ACHN (cell line): Measurements from ENCODE around the gene ZNF678.
"Not testable (repeated sequence)": the region's sequence is repeated elsewhere in the genome, so short reads cannot be mapped to it uniquely, and the experiment has no call there.

Experiments used
- DNase-seq: peaks from one replicate; pipeline ENCODE4 v3.0.0-alpha.2; 2015
- in situ Hi-C: cut with HindIII; loops from 2 replicates; pipeline ENCODE4 v1.10.0; 2017; ENCODE audit warnings: low sequenced_read_pairs, low pct_ligation_motif_present, low pct_unique_long_range_greater_than_20kb

Gene ZNF678

DNA sequence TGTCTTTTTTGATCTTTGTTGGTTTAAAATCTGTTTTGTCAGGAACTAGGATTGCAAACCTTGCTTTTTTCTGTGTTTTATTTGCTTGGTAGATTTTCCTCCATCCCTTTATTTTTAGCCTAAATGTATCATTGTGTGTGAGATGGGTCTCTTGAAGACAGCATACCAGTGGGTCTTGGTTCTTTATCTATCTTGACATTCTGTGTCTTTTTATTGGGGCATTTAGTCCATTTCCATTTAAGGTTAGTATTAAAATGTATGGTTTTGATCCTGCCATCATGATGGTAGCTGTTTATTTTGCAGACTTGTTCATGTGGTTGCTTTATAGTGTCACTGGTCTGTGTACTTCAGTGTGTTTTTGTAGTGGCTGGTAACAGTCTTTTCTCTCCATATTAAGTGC is 14.1 kb downstream of the ZNF678 start:
- in situ Hi-C loops: no loop called here
- no peak for DNase-seq

DNA sequence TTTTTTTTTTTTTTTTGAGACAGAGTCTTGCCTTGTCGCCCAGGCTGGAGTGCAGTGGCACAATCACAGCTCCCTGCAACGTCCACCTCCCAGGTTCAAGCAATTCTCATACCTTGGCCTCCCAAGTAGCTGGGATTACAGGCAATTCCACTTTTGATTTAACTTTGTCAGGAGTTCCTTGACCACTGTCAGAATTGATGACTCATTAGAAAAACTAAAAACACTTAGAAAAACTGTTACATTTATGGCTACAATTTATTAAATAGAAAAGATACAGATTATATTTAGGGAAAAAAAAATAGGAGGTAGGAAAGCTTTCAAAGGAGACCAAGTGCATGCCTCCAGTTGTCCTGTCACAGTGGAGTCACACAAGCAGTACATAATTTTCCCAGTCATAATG is 20.0 kb downstream of the ZNF678 start:
- in situ Hi-C loops: no loop called here
- no peak for DNase-seq

DNA sequence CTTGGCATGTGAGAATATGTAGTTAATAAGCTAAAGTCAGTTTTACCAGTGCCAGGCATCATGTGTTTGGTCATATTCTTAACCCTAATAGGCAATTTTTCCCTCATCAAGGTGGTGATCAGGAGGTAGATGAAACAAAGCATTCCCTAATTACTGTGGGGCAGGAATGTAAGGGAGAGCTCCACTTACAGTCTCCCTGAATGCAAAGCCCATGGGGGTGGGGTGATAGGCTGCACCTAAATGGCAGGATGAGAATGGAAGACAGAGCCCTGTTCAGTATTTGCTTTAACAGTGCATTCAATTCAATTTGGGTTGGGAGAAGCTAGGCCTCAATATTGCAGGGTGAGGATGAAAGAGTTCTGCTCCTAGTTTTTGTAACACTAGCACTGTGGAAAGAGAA is 23.4 kb downstream of the ZNF678 start:
- DNase-seq: no peak
- in situ Hi-C loops: no loop called here

DNA sequence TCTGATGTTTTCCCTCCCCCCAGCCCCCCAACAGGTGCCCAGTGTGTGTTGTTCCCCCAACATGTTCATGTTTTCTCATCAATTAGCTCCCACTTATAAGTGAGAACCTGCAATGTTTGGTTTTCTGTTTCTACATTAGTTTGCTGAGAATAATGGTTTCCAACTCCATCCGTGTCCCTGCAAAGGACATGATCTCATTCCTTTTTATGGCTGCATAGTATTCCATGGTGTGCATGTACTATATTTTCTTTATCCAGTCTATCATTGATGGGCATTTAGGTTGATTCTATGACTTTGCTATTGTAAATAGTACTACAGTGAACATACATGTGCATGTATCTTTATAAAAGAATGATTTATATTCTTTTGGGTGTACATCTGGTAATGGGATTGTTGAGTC is 24.6 kb downstream of the ZNF678 start:
- DNase-seq: no peak
- in situ Hi-C loops: no loop called here

DNA sequence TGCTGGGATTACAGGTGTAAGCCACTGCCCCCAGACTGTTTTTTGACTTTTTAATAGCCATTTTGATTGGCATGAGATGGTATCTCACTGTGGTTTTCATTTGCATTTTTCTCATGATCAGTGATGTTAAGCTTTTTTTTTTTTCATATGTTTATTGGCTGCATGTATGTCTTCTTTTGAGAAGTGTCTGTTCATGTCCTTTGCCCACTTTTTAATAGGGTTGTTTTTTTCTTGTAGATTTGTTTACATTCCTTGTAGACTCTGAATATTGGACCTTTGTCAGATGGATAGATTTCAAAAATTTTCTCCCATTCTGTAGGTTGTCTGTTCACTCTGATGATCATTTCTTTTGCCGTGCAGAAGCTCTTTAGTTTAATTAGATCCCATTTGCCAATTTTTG is 25.4 kb downstream of the ZNF678 start:
- DNase-seq, in situ Hi-C loops: not testable (repeated sequence)

DNA sequence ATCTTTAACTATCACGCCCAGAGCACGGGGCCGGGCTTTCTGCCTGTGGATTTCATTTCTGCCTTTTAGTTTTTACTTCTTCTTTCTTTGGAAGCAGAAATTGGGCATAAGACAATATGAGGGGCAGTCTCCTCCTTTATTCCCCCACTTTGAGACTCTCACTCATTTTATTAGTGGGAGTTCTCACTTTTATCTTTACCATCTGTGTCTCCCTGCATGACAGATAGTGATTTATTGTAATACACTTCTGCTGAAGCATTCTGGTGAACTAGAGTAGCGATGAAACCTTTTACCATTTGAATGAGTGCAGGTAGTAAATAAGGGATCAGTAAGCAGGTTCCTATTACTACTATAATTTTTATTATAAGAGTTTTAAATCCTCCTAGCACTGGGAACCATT is 26.4 kb downstream of the ZNF678 start:
- in situ Hi-C loops, DNase-seq: not testable (repeated sequence)

DNA sequence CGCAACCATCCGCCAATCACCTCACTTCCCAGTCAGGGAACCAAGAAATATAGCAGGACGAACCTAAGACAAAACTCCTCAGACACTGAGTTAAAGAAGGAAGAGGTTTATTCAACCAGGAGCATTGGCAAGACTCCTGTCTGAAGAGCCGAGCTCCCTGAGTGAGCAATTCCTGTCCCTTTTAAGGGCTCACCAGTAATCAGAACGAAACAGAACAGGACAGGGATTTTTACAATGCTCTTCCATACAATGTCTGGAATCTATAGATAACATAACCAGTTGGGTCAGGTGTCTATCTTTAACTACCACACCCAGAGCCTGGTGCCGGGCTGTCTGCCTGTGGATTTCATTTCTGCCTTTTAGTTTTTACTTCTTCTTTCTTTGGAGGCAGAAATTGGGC is 32.9 kb downstream of the ZNF678 start:
- in situ Hi-C loops, DNase-seq: not testable (repeated sequence)

DNA sequence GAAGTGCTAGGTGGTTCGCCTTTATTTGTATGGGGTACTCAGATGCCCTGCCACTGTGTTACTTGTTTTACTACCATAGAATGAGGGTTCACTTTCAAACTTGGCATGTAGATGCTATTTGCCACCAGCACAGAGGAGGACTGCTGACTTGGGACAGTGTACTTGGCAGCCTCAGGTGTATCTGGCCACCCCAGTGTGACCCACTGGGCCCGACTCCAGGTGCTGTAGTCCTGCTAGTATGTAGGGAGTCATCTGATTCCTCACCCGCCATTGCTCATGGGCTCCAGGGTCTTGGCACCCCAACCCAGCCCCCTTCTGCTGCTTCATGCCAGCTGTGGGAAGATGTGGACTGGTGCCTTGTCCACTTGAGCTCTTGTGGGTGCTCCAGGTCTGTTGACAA is 40.0 kb downstream of the ZNF678 start:
- DNase-seq: no peak
- in situ Hi-C loops: no loop called here

DNA sequence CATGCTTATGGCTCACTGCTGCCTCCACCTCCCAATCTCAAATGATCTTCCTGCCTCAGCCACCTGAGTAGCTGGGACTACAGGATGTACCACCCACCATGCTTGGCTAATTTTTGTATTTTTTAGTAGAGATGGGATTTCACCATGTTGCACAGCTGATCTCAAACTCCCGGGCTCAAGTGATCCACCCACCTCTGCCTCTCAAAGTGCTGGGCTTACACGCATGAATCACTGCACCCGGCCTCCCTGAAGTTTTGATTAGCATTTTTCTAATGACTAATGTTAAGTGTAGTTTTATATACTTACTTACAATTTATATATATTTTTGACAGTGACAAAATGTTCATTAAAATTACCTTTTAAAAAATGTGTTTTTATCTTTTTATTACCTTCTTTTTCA is 41.1 kb downstream of the ZNF678 start:
- DNase-seq: no peak
- in situ Hi-C loops: no loop called here

DNA sequence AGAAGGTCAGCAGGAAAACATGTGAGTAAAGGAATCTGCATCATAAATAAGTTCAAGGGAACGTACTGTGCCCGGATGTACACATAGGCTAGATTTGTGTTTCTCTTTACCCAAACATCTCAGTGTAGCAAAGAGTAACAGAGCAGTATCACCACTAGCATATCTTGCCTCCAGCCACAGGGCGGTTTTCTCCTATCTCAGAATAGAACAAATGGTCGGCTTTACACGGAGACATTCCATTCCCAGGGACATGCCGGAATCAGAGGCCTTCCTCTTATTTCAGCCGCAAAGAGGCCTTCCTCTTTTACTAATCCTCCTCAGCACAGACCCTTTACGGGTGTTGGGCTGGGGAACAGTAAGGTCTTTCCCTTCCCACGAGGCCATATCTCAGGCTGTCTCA is 42.9 kb downstream of the ZNF678 start:
- in situ Hi-C loops, DNase-seq: not testable (repeated sequence)

DNA sequence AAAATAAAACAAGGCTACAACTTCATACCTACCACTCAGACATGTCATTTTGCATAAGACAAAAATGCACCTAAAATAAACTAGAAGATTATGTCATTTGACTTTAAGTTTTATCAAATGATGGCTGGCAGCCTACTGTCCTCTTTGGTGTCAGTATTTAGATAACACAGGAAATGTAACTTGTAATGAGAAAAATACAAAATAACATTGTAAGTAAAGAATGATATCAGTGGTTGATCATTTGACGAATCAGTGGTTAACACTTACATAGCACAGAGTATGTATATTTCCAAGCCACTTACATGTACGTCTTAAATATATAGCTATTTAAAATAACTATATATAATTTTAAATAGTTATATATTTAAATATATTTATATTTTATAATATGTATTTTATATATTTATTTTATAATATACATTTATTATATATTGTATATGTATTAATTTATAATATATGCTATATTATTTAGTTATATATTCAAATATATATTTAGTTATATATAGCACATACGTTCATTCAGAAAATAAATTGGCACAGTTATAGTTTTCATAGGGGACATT is 44.1 kb downstream of the ZNF678 start:
- DNase-seq: no peak
- in situ Hi-C loops: no loop called here

DNA sequence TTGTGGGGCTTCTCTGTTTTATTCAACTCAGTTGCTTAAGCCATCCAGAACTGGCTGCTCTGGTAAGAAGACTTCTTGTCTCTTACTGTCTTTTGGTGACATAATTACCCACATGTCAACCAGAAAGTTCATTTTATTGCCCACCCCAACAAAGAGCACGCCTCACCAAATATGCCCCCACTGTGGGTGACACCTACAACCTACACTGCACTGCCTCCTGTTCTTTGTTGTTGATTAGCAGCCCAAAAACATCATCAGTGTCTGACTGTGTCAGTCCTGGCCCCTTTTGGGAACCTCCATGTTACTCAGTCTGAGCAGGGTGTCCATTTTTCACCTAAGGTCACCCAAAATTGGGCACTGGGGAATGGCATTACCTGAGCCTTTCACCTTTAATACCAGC is 49.3 kb downstream of the ZNF678 start:
- no peak for DNase-seq
- in situ Hi-C loops: no loop called here

DNA sequence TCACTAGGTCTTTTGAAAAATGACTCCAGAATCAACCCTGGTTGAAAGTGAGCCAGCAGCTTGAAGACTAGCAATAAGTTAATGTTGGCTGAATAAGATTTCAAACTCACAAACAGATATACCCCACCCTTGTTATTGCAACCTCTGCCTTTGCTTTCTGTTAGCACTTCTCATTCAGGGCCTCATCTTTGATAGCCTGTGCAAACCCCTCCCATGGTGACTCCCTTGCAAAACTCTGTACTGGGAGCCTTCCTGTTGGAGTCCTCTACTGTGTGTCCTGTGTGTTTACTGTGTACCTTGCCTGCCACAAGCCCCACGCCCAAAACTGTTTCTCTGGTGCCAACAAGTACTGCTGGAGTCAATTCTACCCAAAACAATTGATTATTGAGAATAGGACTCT is 50.2 kb downstream of the ZNF678 start:
- in situ Hi-C loops: no loop called here
- no peak for DNase-seq

DNA sequence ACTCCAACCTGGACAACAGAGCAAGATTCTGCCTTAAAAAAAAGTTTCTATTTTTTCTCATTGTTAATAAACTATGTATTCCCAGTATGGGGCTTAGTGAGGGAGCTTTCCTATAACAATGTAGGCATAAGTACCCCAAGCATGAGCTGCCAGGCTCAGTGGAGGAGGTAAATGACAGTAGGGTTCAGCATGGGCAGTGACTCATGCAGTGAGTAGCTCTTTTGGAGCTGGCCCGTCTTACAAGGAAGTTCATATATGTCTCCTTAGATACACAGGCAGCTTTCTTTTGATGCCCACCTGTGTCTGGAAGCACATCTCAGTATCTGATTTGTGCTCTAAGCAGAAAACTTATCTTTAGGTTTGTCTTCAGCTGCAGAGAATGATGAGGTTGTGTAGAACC is 57.9 kb downstream of the ZNF678 start:
- no peak for DNase-seq
- in situ Hi-C loops: no loop called here

DNA sequence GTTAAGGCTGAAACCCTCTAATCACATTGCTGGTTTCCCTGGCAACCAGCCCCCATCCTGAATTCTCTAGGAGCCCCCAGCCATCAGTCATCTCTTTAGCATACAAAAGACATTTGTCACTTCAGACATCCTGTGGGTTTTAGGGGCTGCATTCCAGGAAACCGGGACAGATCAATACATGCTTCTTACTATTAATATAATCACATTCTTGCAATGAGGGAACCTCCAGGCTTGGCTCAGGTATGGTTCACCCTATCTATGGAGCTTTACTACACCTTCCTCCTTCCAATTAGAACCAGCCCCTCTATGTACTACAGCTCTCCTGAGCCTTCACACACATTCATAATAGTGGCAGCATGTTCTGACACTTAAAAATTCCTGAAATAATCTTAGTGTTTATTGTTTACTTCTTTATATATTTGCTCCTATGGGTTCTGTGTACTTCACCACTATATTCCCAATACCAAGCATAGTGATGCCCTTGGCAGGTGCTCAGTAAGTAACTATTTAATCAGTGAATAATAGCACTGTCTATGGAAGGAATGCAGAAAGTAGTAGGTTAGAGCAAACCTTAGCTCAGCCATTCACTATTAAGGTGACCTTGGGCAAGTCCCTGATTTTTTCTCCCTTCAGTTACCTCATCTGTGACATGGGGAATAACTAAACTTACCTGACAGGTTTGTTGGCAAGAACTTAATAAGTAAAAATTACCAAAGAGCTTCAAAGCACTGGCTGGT is 59.6 kb downstream of the ZNF678 start:
- in situ Hi-C loops: no loop called here
- no peak for DNase-seq

DNA sequence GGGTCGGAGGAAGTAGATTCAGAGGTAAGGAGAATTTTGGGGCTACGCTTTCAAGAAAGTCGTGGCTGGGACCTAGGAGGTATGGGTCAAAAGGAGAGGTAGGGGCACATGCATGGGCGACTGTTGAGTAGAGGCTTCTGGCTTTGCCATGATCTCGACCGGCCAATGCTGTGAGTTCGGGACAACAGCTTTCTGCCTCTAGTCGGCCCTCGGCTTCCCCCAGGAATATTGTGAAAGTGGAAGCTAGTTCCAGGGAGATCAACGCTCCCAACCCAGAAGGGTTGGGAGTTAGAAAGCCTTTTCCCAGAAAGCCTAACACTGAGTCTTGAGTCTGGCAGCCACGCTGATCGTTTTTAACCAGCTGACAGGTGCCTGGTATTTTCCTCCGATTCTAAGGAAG is 69.0 kb downstream of the ZNF678 start:
- no peak for DNase-seq
- in situ Hi-C loops: no loop called here

DNA sequence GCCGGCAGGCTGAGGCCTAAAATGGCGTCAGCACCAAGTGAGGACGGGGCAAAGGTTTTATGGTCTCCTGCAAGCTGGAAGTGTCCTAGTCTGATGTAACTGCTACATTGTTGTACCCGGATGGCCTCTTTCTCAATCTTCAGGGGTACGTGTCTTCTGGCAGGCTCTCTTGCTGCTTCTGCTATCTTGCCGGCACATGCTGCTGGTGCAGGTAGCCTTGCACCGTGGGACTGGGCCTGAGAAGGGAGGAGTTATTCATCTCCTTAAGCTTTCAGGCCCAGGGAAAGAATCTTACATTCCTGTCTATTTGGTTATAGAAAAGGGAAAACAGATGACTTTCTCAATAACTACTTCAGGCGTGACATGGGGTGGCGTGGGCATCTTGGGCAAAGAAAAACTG is 72.2 kb downstream of the ZNF678 start:
- in situ Hi-C loops: no loop called here
- DNase-seq: no peak

DNA sequence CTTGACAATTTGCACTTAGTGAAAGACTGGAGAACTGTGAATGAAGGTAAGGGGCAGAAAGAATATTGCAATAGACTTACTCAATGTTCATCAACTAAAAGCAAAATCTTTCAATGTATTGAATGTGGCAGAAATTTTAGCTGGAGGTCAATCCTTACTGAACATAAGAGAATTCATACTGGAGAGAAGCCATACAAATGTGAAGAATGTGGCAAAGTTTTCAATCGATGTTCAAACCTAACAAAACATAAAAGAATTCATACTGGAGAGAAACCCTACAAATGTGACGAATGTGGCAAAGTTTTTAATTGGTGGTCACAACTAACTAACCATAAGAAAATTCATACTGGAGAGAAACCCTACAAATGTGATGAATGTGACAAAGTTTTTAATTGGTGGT is 91.1 kb downstream of the ZNF678 start:
- DNase-seq: no peak
- in situ Hi-C loops: no loop called here

DNA sequence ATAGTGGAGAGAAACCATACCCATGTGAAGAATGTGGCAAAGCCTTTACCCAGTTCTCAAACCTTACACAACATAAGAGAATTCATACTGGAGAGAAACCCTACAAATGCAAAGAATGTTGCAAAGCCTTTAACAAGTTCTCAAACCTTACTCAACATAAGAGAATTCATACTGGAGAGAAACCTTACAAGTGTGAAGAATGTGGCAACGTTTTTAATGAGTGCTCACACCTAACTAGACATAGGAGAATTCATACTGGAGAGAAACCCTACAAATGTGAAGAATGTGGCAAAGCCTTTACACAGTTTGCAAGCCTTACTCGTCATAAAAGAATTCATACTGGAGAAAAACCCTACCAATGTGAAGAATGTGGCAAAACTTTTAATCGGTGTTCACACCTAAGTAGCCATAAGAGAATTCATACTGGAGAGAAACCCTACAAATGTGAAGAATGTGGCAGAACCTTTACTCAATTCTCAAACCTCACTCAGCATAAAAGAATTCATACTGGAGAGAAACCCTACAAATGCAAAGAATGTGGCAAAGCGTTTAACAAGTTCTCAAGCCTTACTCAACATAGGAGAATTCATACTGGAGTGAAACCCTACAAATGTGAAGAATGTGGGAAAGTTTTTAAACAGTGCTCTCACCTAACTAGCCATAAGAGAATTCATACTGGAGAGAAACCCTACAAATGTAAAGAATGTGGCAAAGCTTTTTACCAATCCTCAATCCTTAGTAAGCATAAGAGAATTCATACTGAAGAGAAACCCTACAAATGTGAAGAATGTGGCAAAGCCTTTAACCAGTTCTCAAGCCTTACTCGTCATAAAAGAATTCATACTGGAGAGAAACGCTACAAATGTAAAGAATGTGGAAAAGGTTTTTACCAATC is 91.7 kb downstream of the ZNF678 start:
- no peak for DNase-seq
- in situ Hi-C loops: no loop called here

DNA sequence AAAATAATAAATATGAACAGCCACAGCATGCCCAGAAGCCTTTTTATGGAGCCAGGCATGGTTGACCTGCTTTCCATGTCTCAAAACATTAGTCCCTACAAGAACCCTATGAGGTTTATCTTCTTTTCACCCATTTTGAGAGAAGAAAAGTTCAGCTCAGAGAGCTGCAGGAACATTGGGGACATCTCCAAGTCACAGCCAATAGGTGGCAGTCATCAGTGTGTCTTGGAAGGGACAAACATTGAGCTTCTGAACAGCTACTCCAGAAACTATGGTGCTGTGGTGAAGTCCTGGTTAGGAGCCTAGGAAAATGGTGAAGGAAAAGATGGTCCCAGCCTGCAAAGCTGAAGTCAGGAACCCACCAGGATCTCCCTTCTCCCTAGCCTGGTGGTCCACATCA is 98.1 kb downstream of the ZNF678 start:
- no peak for DNase-seq
- in situ Hi-C loops: no loop called here
